GM10248 (cell line): ENCODE results near the gene CELF6.

ENCODE experiments used
- CTCF ChIA-PET: fragments of 300-600 bp; sonication (Branson Sonifier 250); formaldehyde crosslinking; extraction: SDS; loops from one replicate; lab custom pipeline; 2021; ENCODE audit warnings: antibody characterized with exemption; lab: Yijun Ruan, JAX
- POLR2A ChIA-PET: fragments of 350-650 bp; sonication (Branson Sonifier 250); formaldehyde crosslinking; extraction: SDS; loops from one replicate; lab custom pipeline; 2020; ENCODE audit warnings: antibody characterized with exemption; lab: Yijun Ruan, JAX
- DNase-seq: peaks from one replicate; pipeline ENCODE4 v3.0.0; 2012; ENCODE audit errors: extremely low spot score
- TF ChIP-seq, protein P1 (sequence below): IDR thresholded peaks from 2 replicates; pipeline ENCODE4 v1.5.1; 2012; ENCODE audit warnings: mild to moderate bottlenecking, low read depth; ENCODE audit errors: extremely low read depth, missing control alignments, control extremely low read depth

Gene CELF6

DNA sequence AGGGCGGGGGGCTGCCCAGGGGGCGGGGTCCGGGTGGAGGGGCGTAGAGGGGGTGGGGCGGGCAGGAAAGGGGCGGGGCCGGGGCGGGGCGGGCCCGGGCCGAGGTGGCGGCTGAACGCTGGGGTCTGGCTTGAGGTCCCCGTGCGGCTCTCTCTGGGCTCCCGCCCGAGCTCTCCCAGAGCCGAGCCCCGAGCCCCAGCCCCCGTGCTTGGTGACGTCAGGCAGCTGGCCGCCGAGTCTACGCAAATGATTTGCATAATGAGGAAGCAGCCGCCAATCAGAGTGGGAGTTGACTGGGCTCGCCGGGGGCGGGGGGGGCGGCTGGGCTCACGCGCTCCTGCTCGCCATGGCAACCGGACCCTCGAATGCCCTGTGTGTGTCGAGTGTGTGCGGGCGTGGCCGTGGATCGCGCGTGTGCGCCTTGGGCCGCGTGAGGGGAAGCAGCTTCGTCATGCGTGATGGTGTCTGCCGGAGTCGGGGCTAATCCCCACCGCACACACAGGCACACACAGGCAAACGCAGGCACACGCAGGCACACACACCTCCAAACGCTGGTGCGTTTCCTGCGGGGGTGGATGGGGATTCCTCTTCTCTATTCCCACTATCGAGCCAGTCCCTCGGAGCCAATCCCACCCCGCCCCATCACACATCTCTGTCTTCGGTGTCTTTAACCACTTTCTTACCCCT, at the start of gene CELF6:
Gene CELF6, minus strand, starts transcription at position 173 of the 687 bp plus-strand sequence. CDS start 283 bp downstream, outside the sequence.
- TF ChIP-seq, protein P1, sequence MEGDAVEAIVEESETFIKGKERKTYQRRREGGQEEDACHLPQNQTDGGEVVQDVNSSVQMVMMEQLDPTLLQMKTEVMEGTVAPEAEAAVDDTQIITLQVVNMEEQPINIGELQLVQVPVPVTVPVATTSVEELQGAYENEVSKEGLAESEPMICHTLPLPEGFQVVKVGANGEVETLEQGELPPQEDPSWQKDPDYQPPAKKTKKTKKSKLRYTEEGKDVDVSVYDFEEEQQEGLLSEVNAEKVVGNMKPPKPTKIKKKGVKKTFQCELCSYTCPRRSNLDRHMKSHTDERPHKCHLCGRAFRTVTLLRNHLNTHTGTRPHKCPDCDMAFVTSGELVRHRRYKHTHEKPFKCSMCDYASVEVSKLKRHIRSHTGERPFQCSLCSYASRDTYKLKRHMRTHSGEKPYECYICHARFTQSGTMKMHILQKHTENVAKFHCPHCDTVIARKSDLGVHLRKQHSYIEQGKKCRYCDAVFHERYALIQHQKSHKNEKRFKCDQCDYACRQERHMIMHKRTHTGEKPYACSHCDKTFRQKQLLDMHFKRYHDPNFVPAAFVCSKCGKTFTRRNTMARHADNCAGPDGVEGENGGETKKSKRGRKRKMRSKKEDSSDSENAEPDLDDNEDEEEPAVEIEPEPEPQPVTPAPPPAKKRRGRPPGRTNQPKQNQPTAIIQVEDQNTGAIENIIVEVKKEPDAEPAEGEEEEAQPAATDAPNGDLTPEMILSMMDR: no peak
- DNase-seq: peak; percentile 87
- ChIA-PET POLR2A (interaction anchor here (0.9 kb wide), 1 partner anchor 89 kb away, joined by 3 read pairs; the partner anchor contains the start of gene PKM), CTCF (interaction anchor here (0.8 to 1.9 kb wide), 2 partner anchors 93 to 270 kb away, joined by 3 to 5 read pairs; no protein-coding TSS in a partner anchor)

DNA sequence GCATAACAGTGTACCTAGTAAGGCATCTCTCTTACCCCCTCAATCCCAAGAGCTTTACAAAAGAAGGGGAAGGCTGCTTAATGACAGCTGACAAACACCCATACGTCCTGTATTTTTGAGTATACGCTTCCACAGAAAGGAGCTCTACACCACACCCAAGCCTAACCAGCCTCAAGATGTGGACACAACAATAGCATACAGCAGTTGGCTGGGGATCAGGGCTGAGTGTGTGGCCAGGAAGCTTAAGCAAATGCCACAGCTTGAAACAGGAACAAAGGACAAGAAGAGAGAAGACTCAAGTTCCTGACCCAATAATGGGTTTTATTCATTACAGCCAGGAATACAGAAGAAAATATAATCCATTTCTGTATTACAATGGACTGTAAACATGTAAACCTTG, 48.9 kb upstream of the CELF6 start:
- CTCF ChIA-PET: interaction anchor here (1.0 to 1.8 kb wide), 4 partner anchors 8 to 142 kb away, joined by 3 to 7 read pairs (median 4); no protein-coding TSS in a partner anchor
- DNase-seq: no peak
- POLR2A ChIA-PET: no interaction called here
- TF ChIP-seq, protein P1: no peak

GRCh38 chr15:72368325-72368724, 48.4 kb upstream of the CELF6 start:
- TF ChIP-seq, protein P1: no peak
- DNase-seq: no peak
- POLR2A ChIA-PET: no interaction called here
- CTCF ChIA-PET: interaction anchor here (1.1 to 1.8 kb wide), 4 partner anchors 8 to 55 kb away, joined by 4 to 7 read pairs (median 4); no protein-coding TSS in a partner anchor

GRCh38 chr15:72365844-72366243, 45.9 kb upstream of the CELF6 start:
- TF ChIP-seq, protein P1: no peak
- ChIA-PET CTCF (no interaction called here), POLR2A (interaction anchor here (0.6 kb wide), 1 partner anchor 13 kb away, joined by 4 read pairs; no protein-coding TSS in a partner anchor)
- DNase-seq: peak; percentile 63

DNA sequence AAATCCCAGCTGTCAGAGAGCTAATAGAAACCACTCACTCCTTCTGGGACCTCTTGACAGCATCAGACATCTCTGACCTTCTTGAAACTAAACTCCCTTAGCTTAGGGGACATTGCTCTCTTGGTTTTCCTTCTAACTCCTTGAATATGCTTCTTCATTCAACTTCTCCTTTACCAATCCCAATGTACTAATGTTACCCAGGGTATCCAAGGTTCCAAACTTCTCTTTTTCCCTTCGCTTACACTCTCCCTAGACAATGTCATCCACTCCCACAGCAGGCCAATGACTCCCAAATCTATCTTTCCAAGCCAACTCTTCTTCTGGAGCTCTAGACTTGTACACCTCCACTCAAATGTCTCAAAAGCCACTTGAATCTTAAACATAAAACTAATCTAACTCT, 41.2 kb upstream of the CELF6 start:
- ChIA-PET POLR2A (interaction anchor here (1.0 kb wide), 1 partner anchor 9 kb away, joined by 5 read pairs; no protein-coding TSS in a partner anchor), CTCF (interaction anchor here (1.0 to 1.4 kb wide), 4 partner anchors 8 to 20 kb away, joined by 3 to 7 read pairs (median 4); no protein-coding TSS in a partner anchor)
- no peak for DNase-seq
- TF ChIP-seq, protein P1: no peak

DNA sequence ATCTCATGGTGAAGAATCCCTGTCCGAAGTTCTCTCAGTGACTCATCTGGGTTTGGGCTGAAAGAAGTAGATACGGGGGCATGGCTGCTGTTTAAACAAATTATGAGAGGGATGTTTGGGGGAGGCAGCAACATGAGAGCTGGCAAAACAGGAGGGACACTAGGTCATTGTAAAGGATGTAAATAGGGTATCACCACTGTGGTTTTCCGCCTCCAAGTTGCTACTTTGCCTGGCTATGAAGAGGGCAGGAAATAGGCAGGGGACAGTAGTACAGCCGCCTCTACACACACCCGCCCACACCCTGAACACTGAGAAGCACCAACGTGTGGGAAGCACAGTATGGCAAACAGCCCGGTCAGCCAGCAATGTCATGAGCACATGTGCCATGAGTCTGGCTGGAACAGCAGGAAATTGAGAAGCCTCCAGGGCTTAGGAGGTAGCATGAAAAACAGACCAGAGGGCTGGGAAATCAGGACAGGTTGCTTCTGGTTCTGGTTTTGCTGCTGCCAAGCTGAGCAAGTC, 38.8 kb upstream of the CELF6 start:
- ChIA-PET POLR2A (no interaction called here), CTCF (interaction anchor here (2.2 kb wide), 1 partner anchor 10 kb away, joined by 5 read pairs; no protein-coding TSS in a partner anchor)
- TF ChIP-seq, protein P1: no peak
- DNase-seq: no peak
